Hepatocyte (in vitro differentiated cells): ENCODE results near the gene MSH5. TPM values are rescaled to one million over a fixed set of nuclear protein-coding genes. Genes with fewer than 3 reads are reported as not detected.

Experiments used
- DNase-seq: peaks from one replicate; pipeline ENCODE4 v3.0.0-alpha.2; 2016; ENCODE audit warnings: low spot score
- H2AFZ ChIP-seq: fragments of 200-600 bp; sonication (generic); 2 replicates; pipeline ENCODE4 v1.6.0; 2016; ENCODE audit warnings: antibody characterized with exemption, mild to moderate bottlenecking
- H3K27ac ChIP-seq: fragments of 200-600 bp; sonication (generic); 2 replicates; pipeline ENCODE4 v1.5.1; 2016; ENCODE audit warnings: mild to moderate bottlenecking
- H3K27me3 ChIP-seq: fragments of 200-600 bp; sonication (generic); 2 replicates; pipeline ENCODE4 v1.6.1; 2016
- H3K36me3 ChIP-seq: fragments of 200-600 bp; sonication (generic); replicated peaks from 2 replicates; pipeline ENCODE4 v1.5.1; 2016; ENCODE audit warnings: low read depth; ENCODE audit not compliant: insufficient read depth
- H3K4me1 ChIP-seq: fragments of 200-600 bp; sonication (generic); 2 replicates; pipeline ENCODE4 v1.5.1; 2016; ENCODE audit warnings: mild to moderate bottlenecking, moderate library complexity; ENCODE audit not compliant: insufficient read depth
- H3K4me2 ChIP-seq: fragments of 200-600 bp; sonication (generic); 2 replicates; pipeline ENCODE4 v1.6.0; 2016
- H3K4me3 ChIP-seq: fragments of 200-600 bp; sonication (generic); 2 replicates; pipeline ENCODE4 v1.5.1; 2016; ENCODE audit warnings: mild to moderate bottlenecking
- H3K79me2 ChIP-seq: fragments of 200-600 bp; sonication (generic); 2 replicates; pipeline ENCODE4 v1.6.0; 2017; ENCODE audit warnings: mild to moderate bottlenecking
- H3K9me2 ChIP-seq: fragments of 200-600 bp; sonication (generic); replicated peaks from 2 replicates; pipeline ENCODE4 v1.6.0; 2017; ENCODE audit warnings: mild to moderate bottlenecking; ENCODE audit not compliant: insufficient read depth
- H3K9me3 ChIP-seq: fragments of 200-600 bp; sonication (generic); 2 replicates; pipeline ENCODE4 v1.5.1; 2016; ENCODE audit warnings: low read depth, mild to moderate bottlenecking
- H4K20me1 ChIP-seq: fragments of 200-600 bp; sonication (generic); 2 replicates; pipeline ENCODE4 v1.6.0; 2016; ENCODE audit warnings: mild to moderate bottlenecking; ENCODE audit not compliant: insufficient read depth, poor library complexity, severe bottlenecking
- EZH2 ChIP-seq: fragments of 200-600 bp; sonication (generic); IDR thresholded peaks from 2 replicates; pipeline ENCODE4 v1.6.1; 2016; ENCODE audit warnings: antibody characterized with exemption, mild to moderate bottlenecking, borderline replicate concordance
- EZH2phosphoT487 ChIP-seq: fragments of 200-600 bp; sonication (generic); IDR thresholded peaks from one replicate; pipeline ENCODE4 v1.6.1; 2018; ENCODE audit warnings: antibody characterized with exemption, mild to moderate bottlenecking, low read depth, moderate library complexity; ENCODE audit not compliant: unreplicated experiment, severe bottlenecking
- WGBS: methylation state at CpG from one replicate; pipeline ENCODE4 v1.1.6; 2016; ENCODE audit warnings: low lambda C conversion rate; ENCODE audit errors: missing lambda C conversion rate; 5-methylcytosine and 5-hydroxymethylcytosine counted together
- polyA plus RNA-seq: library from polyadenylated mRNA; unstranded; fragments of >200 nt; fragmentation: Nextera tagmentation; extraction: Ambion mirVana; gene quantifications from 2 replicates; pipeline ENCODE4 v1.2.1, GENCODE V29; 2016
- total RNA-seq: library from RNA; depleted of rRNA; stranded (reverse); fragments of >200 nt; gene quantifications from 2 replicates; pipeline ENCODE4 v1.2.3, GENCODE V29; 2014
- TF ChIP-seq, protein P1 (sequence below): fragments of 200-600 bp; sonication (generic); IDR thresholded peaks from 2 replicates; pipeline ENCODE4 v1.5.1; 2016; ENCODE audit warnings: antibody characterized with exemption, mild to moderate bottlenecking; ENCODE audit not compliant: poor library complexity

The MSH5 gene
- total and polyA plus RNA-seq, 2 experiments from 2014 or later: 4.9 to 6.4 TPM

DNA sequence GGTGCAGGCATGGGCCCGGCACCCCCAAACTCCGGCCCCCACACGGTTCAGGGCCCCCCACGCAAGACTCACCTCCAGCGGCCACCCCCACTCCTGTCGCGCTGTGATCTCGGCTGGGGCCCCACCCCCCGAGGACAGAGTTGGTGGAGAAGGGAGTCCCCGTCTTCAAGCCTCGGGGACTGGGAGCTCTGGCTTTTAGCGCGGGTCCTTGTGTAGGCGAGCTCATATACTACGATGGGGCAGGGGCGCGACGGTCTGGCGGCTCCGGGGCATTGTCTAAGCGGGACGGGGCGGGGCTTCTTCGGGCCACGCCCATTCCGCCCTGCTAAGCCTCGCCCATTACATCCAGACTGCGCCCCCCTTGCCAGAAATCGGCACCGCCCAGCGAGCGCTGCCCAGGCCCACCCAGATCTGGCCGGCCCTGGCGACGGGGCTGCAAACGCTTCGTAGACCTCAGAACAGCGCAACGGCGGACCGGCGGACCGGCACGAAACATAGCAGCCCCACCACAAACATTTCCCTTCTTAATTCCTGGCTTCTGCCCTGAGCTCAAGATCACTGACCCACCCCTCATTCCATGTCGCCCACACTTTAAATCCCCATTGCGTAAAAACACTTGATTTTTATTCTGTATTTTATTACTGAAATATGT is 9.7 kb upstream of the MSH5 start:
- no peaks in the 10 kb centered on the region for H3K9me3 ChIP-seq
- no peak for TF ChIP-seq EZH2phosphoT487
- TF ChIP-seq EZH2: no peak
- TF ChIP-seq, protein P1, sequence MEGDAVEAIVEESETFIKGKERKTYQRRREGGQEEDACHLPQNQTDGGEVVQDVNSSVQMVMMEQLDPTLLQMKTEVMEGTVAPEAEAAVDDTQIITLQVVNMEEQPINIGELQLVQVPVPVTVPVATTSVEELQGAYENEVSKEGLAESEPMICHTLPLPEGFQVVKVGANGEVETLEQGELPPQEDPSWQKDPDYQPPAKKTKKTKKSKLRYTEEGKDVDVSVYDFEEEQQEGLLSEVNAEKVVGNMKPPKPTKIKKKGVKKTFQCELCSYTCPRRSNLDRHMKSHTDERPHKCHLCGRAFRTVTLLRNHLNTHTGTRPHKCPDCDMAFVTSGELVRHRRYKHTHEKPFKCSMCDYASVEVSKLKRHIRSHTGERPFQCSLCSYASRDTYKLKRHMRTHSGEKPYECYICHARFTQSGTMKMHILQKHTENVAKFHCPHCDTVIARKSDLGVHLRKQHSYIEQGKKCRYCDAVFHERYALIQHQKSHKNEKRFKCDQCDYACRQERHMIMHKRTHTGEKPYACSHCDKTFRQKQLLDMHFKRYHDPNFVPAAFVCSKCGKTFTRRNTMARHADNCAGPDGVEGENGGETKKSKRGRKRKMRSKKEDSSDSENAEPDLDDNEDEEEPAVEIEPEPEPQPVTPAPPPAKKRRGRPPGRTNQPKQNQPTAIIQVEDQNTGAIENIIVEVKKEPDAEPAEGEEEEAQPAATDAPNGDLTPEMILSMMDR: no peak
- peaks cover 19% of the 10 kb centered on the region for H3K4me1 ChIP-seq
- H3K9me2 ChIP-seq: no peaks in the 10 kb centered on the region
- peak overlapping the region; percentile 89 for H3K4me3 ChIP-seq
- DNase-seq: peak; percentile 97
- H3K4me2 ChIP-seq: peak overlapping the region; percentile 82
- no peaks in the 10 kb centered on the region for H3K27me3 ChIP-seq
- peak overlapping the region; percentile 99 for H3K27ac ChIP-seq
- H3K36me3 ChIP-seq: no peaks in the 10 kb centered on the region
- H2AFZ ChIP-seq: peak overlapping the region; percentile 36
- H3K79me2 ChIP-seq: peaks cover 54% of the 10 kb centered on the region
- peaks cover 25% of the 10 kb centered on the region for H4K20me1 ChIP-seq
- 3% methylated on average over 45 of the region's 46 CpGs for WGBS

DNA sequence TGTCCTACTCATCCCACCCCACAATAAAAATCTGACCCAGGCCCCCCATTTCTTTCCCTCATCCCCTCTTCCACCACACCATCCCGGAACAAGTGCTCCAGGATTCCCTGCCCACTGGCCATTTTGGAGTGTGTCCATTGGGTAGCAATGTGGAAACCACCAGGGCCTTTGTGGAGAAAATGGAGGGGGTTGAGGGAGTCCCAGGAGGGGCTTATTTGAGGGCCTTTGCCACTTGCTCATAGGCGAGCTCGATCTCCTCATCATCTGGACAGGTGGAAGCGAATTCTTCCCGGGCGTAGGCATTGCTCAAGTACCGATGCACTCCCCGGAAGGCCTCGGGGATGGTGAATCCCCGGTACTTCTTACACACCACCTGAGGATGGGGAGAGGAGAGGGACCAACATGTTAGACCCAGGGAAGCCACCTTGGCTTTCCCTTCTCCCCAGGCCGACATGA is 9.1 kb upstream of the MSH5 start:
- no peak for DNase-seq
- H2AFZ ChIP-seq: no peak overlapping the region
- no peaks in the 10 kb centered on the region for H3K36me3 ChIP-seq
- TF ChIP-seq EZH2phosphoT487: no peak
- TF ChIP-seq EZH2: no peak
- TF ChIP-seq, protein P1: no peak
- 92% methylated on average over 11 of the region's 11 CpGs for WGBS
- H3K4me2 ChIP-seq: peak overlapping the region; percentile 82
- peaks cover 19% of the 10 kb centered on the region for H3K4me1 ChIP-seq
- H3K9me2 ChIP-seq: no peaks in the 10 kb centered on the region
- no peaks in the 10 kb centered on the region for H3K9me3 ChIP-seq
- peak overlapping the region; percentile 99 for H3K27ac ChIP-seq
- peaks cover 25% of the 10 kb centered on the region for H4K20me1 ChIP-seq
- no peaks in the 10 kb centered on the region for H3K27me3 ChIP-seq
- H3K4me3 ChIP-seq: no peak overlapping the region
- H3K79me2 ChIP-seq: peaks cover 60% of the 10 kb centered on the region

DNA sequence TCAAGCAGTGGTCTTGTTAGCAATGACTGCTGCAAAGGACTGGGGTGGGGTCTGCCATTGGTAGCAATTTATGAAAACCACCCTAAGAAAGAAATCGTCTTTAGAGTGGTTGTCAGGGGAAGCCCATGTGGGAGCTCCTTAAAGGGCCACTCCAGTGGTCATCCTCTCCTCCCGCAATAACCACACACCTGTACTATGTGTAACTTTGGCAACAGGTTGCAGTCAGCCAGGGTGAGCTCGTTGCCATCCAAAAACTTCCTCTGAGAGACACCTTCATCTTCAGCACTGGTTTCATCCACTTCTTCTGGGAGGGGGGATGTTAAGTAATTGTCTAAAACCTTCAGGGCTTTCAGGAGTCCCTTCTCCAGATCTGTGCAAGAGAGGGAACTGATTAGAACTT is 7.8 kb upstream of the MSH5 start:
- Histone ChIP-seq H3K27me3 (no peaks in the 10 kb centered on the region), H3K36me3 (no peaks in the 10 kb centered on the region), H3K4me1 (peaks cover 25% of the 10 kb centered on the region), H3K27ac (peak overlapping the region; percentile 39), H3K79me2 (peaks cover 71% of the 10 kb centered on the region), H2AFZ (no peak overlapping the region), H3K9me2 (no peaks in the 10 kb centered on the region), H4K20me1 (peaks cover 25% of the 10 kb centered on the region), H3K4me3 (no peak overlapping the region), H3K9me3 (no peaks in the 10 kb centered on the region), H3K4me2 (no peak overlapping the region)
- WGBS: 91% methylated on average over 3 of the region's 3 CpGs
- DNase-seq: no peak
- TF ChIP-seq, protein P1: no peak
- TF ChIP-seq EZH2phosphoT487: no peak
- TF ChIP-seq EZH2: no peak
